GM18499 (cell line): ENCODE measurements around the gene TMEM225.
"Not testable (repeated sequence)": the region's sequence is repeated elsewhere in the genome, so short reads cannot be mapped to it uniquely, and the experiment has no call there.

Source experiments
- ATAC-seq: cut with Tn5 transposase; IDR thresholded peaks from one replicate; pipeline ENCODE4 v1.9.1; 2021; ENCODE audit warnings: moderate number of reproducible peaks; ENCODE audit not compliant: insufficient read depth, unreplicated experiment

TMEM225 gene

GRCh38 chr11:123885570-123885969, at the start of gene TMEM225:
TSS of gene TMEM225 (minus strand) at chr11:123885670. CDS start at chr11:123885425, 245 bp downstream.
- no peak for ATAC-seq

GRCh38 chr11:123924027-123924426, 38.6 kb upstream of the TMEM225 start:
- peak; percentile 74 for ATAC-seq

DNA sequence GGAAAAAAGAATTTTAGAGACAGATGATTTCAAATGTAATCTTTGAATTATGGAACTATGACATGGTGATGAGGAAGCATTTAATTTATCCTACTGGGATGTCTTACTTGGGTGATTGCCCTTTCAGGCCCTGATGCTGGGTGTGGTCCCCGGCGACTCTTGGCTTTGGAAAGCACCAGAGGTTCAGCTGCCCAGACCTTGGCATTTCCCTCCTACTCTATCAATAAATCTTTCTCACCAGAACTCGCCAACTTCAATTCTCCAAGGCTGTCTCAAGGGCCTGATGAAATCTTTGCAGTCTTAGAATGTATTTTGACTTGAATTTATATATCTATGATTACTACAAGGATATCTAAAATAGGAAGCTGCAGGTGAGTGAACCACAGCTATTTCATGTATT, 35.5 kb upstream of the TMEM225 start:
- ATAC-seq = no peak

DNA sequence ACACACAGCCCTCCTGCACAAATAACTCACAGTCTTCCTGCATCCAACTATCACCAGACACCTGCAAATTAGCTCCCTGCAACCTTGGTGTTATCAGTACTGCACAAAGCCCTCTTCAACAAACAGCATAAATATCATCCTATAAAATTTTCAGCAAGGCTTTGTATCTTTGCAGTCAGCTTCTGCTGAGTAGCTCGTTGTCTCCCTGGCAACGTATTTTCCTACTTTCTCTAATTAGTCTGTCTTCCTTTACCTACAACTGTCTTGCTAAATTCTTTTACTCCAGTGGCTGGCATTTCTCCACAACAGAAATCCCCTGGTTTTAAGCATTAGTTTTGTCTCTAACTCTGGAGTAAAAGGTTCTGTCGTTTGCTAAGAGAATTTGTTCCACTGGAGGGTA, 20.4 kb upstream of the TMEM225 start:
- ATAC-seq = no peak

GRCh38 chr11:123904932-123905331, 19.5 kb upstream of the TMEM225 start:
- no peak for ATAC-seq

DNA sequence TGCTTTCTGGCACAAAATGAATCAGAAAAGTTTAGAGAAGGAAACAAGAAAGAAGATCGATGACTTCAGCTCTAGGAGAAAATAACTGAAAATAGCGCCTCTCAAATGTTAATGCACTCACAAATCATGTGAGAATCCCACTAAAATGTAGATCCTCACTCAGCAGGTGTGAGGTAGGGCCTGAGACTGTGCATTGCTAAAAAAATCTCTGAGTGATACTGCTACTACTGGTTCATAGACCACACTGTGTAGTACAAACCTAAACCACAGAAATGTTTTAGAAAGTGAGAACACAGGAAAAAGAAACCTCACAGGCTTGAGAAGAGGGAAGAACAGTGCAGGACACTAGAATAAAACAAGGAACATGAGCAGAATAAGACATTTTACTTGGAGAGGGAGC, 18.5 kb upstream of the TMEM225 start:
- ATAC-seq = peak; percentile 87

GRCh38 chr11:123901867-123902266, 16.4 kb upstream of the TMEM225 start, which contains the start of gene OR8D4:
TSS of gene OR8D4 (plus strand) at chr11:123902167. CDS start at chr11:123906432, 4,265 bp downstream.
- ATAC-seq = no peak

- ATAC-seq = no peak
These were observed 14.3 kb upstream of the TMEM225 start for GRCh38 chr11:123899792-123900191.

GRCh38 chr11:123892031-123892430, 6.6 kb upstream of the TMEM225 start:
- no peak for ATAC-seq

- ATAC-seq = no peak
These were observed 4.6 kb downstream of the TMEM225 start for GRCh38 chr11:123880912-123881311.

DNA sequence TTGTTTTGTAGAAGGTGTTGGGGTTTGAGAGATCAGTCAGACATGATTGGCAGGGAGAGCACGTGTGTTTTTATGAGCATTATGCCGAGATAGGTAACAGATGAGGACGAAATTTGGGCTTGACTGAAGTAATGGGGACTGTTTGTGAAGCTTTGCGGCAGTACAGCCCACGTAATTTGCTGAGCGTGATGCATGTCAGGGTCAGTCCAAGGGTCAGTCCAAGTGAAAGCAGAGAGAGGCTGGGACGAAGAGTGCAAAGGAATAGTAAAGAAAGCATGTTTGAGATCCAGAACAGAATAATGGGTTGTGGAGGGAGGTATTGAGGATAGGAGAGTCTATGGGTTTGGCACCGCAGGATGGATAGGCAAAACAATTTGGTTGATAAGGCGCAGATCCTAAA, 17.7 kb downstream of the TMEM225 start:
- ATAC-seq = not testable (repeated sequence)

GRCh38 chr11:123865293-123865692, 20.2 kb downstream of the TMEM225 start:
- ATAC-seq = not testable (repeated sequence)

GRCh38 chr11:123859731-123860130, 25.7 kb downstream of the TMEM225 start:
- no peak for ATAC-seq

GRCh38 chr11:123856444-123856843, 29.0 kb downstream of the TMEM225 start:
- ATAC-seq = no peak

- ATAC-seq = no peak
These were observed 32.4 kb downstream of the TMEM225 start for GRCh38 chr11:123853038-123853437.

- ATAC-seq = no peak
These were observed 33.1 kb downstream of the TMEM225 start for GRCh38 chr11:123852321-123852720.

- no peak for ATAC-seq
These were observed 34.4 kb downstream of the TMEM225 start for GRCh38 chr11:123851110-123851509.

- no peak for ATAC-seq
These were observed 44.3 kb downstream of the TMEM225 start for GRCh38 chr11:123841174-123841573.

GRCh38 chr11:123839131-123839530, 46.3 kb downstream of the TMEM225 start:
- no peak for ATAC-seq

DNA sequence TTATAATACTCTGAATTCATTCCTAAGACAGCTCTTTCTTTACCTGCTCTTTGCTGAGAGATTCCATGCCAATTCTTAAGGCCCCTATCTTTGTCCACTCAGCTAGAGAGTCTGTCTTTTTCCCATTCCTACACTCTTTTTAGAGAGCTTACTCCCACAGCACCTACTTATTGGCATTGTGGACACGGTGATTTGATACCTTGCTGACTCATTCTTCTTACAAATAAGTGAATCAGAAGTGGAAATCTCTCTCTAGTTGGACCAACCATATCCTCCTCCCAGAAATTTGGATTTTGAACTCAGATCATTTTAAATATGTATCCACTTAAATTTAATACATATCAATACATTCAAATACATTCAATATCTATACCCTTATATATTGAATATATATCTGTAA, 46.8 kb downstream of the TMEM225 start:
- ATAC-seq = no peak

- ATAC-seq = no peak
These were observed 47.3 kb downstream of the TMEM225 start for GRCh38 chr11:123838199-123838598.

GRCh38 chr11:123833095-123833494, 52.4 kb downstream of the TMEM225 start:
- no peak for ATAC-seq
